HL-60/S4 (cell line): ENCODE results near the gene GALNT10.

Experiments used
- in situ Hi-C: fragments of 300-500 bp; cut with MboI; formaldehyde crosslinking; loops from 2 replicates; pipeline ENCODE4 v1.14.3; 2022; ENCODE audit warnings: low sequenced_read_pairs

GALNT10 gene

GRCh38 chr5:154228696-154229095 is 38.2 kb downstream of the GALNT10 start:
- in situ Hi-C loops, result no loop called here

- in situ Hi-C loops, result no loop called here
Observed at GRCh38 chr5:154230526-154230925, 40.0 kb downstream of the GALNT10 start.

GRCh38 chr5:154234551-154234950 is 44.0 kb downstream of the GALNT10 start:
- in situ Hi-C loops, result no loop called here

- in situ Hi-C loops, result no loop called here
Observed at GRCh38 chr5:154236011-154236410, 45.5 kb downstream of the GALNT10 start.

GRCh38 chr5:154236536-154237375 is 46.2 kb downstream of the GALNT10 start:
- in situ Hi-C loops, result no loop called here

- in situ Hi-C loops, result no loop called here
Observed at GRCh38 chr5:154237376-154237743, 46.8 kb downstream of the GALNT10 start.

GRCh38 chr5:154237946-154238345 is 47.4 kb downstream of the GALNT10 start:
- in situ Hi-C loops, result no loop called here

- in situ Hi-C loops, result no loop called here
Observed at GRCh38 chr5:154238776-154239481, 48.4 kb downstream of the GALNT10 start.

- in situ Hi-C loops, result no loop called here
Observed at GRCh38 chr5:154240595-154240994, 50.1 kb downstream of the GALNT10 start.

GRCh38 chr5:154241021-154241420 is 50.5 kb downstream of the GALNT10 start:
- in situ Hi-C loops, result no loop called here

- in situ Hi-C loops, result no loop called here
Observed at GRCh38 chr5:154242442-154242841, 51.9 kb downstream of the GALNT10 start.

GRCh38 chr5:154242964-154243376 is 52.4 kb downstream of the GALNT10 start:
- in situ Hi-C loops, result no loop called here

- in situ Hi-C loops, result no loop called here
Observed at GRCh38 chr5:154243736-154244135, 53.2 kb downstream of the GALNT10 start.

- in situ Hi-C loops, result no loop called here
Observed at GRCh38 chr5:154244476-154244875, 53.9 kb downstream of the GALNT10 start.

GRCh38 chr5:154248691-154249090 is 58.2 kb downstream of the GALNT10 start:
- in situ Hi-C loops, result no loop called here

- in situ Hi-C loops, result no loop called here
Observed at GRCh38 chr5:154249826-154250225, 59.3 kb downstream of the GALNT10 start.

GRCh38 chr5:154251529-154251928 is 61.0 kb downstream of the GALNT10 start:
- in situ Hi-C loops, result no loop called here

- in situ Hi-C loops, result no loop called here
Observed at GRCh38 chr5:154253807-154254206, 63.3 kb downstream of the GALNT10 start.

- in situ Hi-C loops, result no loop called here
Observed at GRCh38 chr5:154254896-154255295, 64.4 kb downstream of the GALNT10 start.

GRCh38 chr5:154257046-154257445 is 66.5 kb downstream of the GALNT10 start:
- in situ Hi-C loops, result no loop called here

GRCh38 chr5:154258531-154259217 is 68.1 kb downstream of the GALNT10 start:
- in situ Hi-C loops, result no loop called here
